CD14-positive monocyte (primary cell): Measurements from ENCODE around the gene ODR4. TPM values are rescaled to one million over a fixed set of nuclear protein-coding genes. Genes with fewer than 3 reads are reported as not detected.

ENCODE experiments used
- DNase-seq, 3 donors: peaks; one replicate each; pipeline ENCODE4 v3.0.0-alpha.2; 2011 to 2022
- H2AFZ ChIP-seq: 2 replicates; pipeline ENCODE4 v1.6.0; 2012; ENCODE audit warnings: mild to moderate bottlenecking, low read depth, low read length, inconsistent platforms; ENCODE audit not compliant: insufficient read depth, poor library complexity, severe bottlenecking
- H3K27ac ChIP-seq, 2 donors: 1 replicate in 1 of 2; 2 replicates in 1 of 2; pipeline ENCODE4 v1.5.1; 2012 to 2013; ENCODE audit warnings: low read length in 2 of 2, control low read depth in 1 of 2, inconsistent platforms in 1 of 2, low read depth in 1 of 2, mild to moderate bottlenecking in 1 of 2
- H3K27me3 ChIP-seq, 2 donors: one replicate each; pipeline versions ENCODE4 v1.6.0 to v1.6.1; 2011 to 2013; ENCODE audit warnings: low read length in 2 of 2; ENCODE audit not compliant: control insufficient read depth in 2 of 2, insufficient read depth in 2 of 2
- H3K36me3 ChIP-seq, 2 donors: replicated peaks in 1 of 2; 1 replicate in 1 of 2; 2 replicates in 1 of 2; pipeline versions ENCODE4 v1.5.1 to v1.6.1; 2012 to 2013; ENCODE audit warnings: low read length in 2 of 2, control low read depth in 1 of 2, inconsistent platforms in 1 of 2, mild to moderate bottlenecking in 1 of 2; ENCODE audit not compliant: insufficient read depth in 2 of 2, control insufficient read depth in 1 of 2
- H3K4me1 ChIP-seq, 2 donors: 1 replicate in 1 of 2; 2 replicates in 1 of 2; pipeline versions ENCODE4 v1.5.1 to v1.6.1; 2012 to 2013; ENCODE audit warnings: low read length in 2 of 2, control low read depth in 1 of 2, inconsistent platforms in 1 of 2, mild to moderate bottlenecking in 1 of 2, moderate library complexity in 1 of 2; ENCODE audit not compliant: insufficient read depth in 2 of 2, control insufficient read depth in 1 of 2
- H3K4me2 ChIP-seq: replicated peaks from 2 replicates; pipeline ENCODE3; 2012; ENCODE audit warnings: low read length, moderate library complexity, mild to moderate bottlenecking; ENCODE audit not compliant: poor library complexity, severe bottlenecking; ENCODE audit errors: extremely low read depth
- H3K4me3 ChIP-seq, 3 experiments: fragments of 200-600 bp in 1 of 3; sonication (generic) in 1 of 3; replicated peaks in 1 of 3; 1 replicate in 2 of 3; 2 replicates in 1 of 3; pipeline ENCODE4 v1.5.1; 2011 to 2013; ENCODE audit warnings: low read length in 3 of 3, mild to moderate bottlenecking in 3 of 3, control low read depth in 2 of 3, low read depth in 2 of 3, inconsistent platforms in 1 of 3, moderate library complexity in 1 of 3
- H3K79me2 ChIP-seq: 2 replicates; pipeline ENCODE4 v1.6.0; 2012; ENCODE audit warnings: mild to moderate bottlenecking, control low read depth, inconsistent platforms, low read length, moderate library complexity; ENCODE audit not compliant: insufficient read depth
- H3K9ac ChIP-seq: 2 replicates; pipeline ENCODE4 v1.6.0; 2017; ENCODE audit warnings: low read length, mild to moderate bottlenecking; ENCODE audit not compliant: insufficient read depth, poor library complexity, severe bottlenecking
- H3K9me3 ChIP-seq, 2 donors: replicated peaks in 1 of 2; 1 replicate in 1 of 2; 2 replicates in 1 of 2; pipeline versions ENCODE4 v1.5.1 to v1.6.1; 2012 to 2013; ENCODE audit warnings: low read length in 2 of 2, control low read depth in 1 of 2; ENCODE audit not compliant: control insufficient read depth in 1 of 2, insufficient read depth in 1 of 2
- H4K20me1 ChIP-seq: 2 replicates; pipeline ENCODE4 v1.6.0; 2012; ENCODE audit warnings: mild to moderate bottlenecking, low read length, control low read depth, moderate library complexity; ENCODE audit not compliant: insufficient read depth
- H3K27ac Mint-ChIP-seq, 7 donors: one replicate each; pipeline ENCODE4 v1.8.0; 2020; ENCODE audit warnings: mild to moderate bottlenecking in 7 of 7, mixed read lengths in 7 of 7, moderate library complexity in 6 of 7, inconsistent platforms in 2 of 7
- H3K27me3 Mint-ChIP-seq, 3 donors: one replicate each; pipeline ENCODE4 v1.8.0; 2021 to 2022; ENCODE audit warnings: low read depth in 3 of 3, mild to moderate bottlenecking in 3 of 3, mixed read lengths in 3 of 3, moderate library complexity in 3 of 3, inconsistent platforms in 1 of 3
- H3K36me3 Mint-ChIP-seq, 2 donors: one replicate each; pipeline ENCODE4 v1.8.0; 2020; ENCODE audit warnings: mixed read lengths in 2 of 2, inconsistent platforms in 1 of 2, mild to moderate bottlenecking in 1 of 2
- H3K4me1 Mint-ChIP-seq: one replicate; pipeline ENCODE4 v1.8.0; 2020; ENCODE audit warnings: mild to moderate bottlenecking, mixed read lengths
- H3K4me3 Mint-ChIP-seq, 2 donors: one replicate each; pipeline ENCODE4 v1.8.0; 2020; ENCODE audit warnings: mild to moderate bottlenecking in 2 of 2, mixed read lengths in 2 of 2, moderate library complexity in 1 of 2
- H3K9me3 Mint-ChIP-seq, 7 donors: one replicate each; pipeline ENCODE4 v1.8.0; 2020 to 2022; ENCODE audit warnings: mixed read lengths in 7 of 7, mild to moderate bottlenecking in 6 of 7, moderate library complexity in 6 of 7, inconsistent platforms in 2 of 7
- WGBS: methylation state at CpG from one replicate; pipeline ENCODE4 v1.1.5; 2013; ENCODE audit warnings: missing lambda C conversion rate; ENCODE audit not compliant: insufficient coverage; 5-methylcytosine and 5-hydroxymethylcytosine counted together
- intact Hi-C, 2 donors: fragments of 100-400 bp; cut with micrococcal nuclease; formaldehyde crosslinking; loops; one replicate each; pipeline versions ENCODE4 v1.15.0 to v1.15.1; 2023
- polyA plus RNA-seq, 3 donors: library from polyadenylated mRNA; depleted of rRNA in 1 of 3; unstranded in 2 of 3; stranded (reverse) in 1 of 3; fragments of 300-500 nt in 2 of 3; fragments of >200 nt in 1 of 3; fragmentation: Illumina TruSeq in 2 of 3; gene quantifications; 1 replicate in 2 of 3; 2 replicates in 1 of 3; pipeline ENCODE4 v1.2.3, GENCODE V29; 2012 to 2021
- TF ChIP-seq, protein P1 (sequence below): fragments of 200-600 bp; IDR thresholded peaks from one replicate; pipeline ENCODE4 v1.8.0; 2022; ENCODE audit warnings: antibody characterized with exemption, mild to moderate bottlenecking

ODR4 gene
- polyA plus RNA-seq, 3 donors, result 6.4 to 10.1 (median 9.7) TPM

GRCh38 chr1:186446152-186446551 lies 70.5 kb downstream of the ODR4 start:
- H3K9me3 ChIP-seq, result no peaks in the 10 kb centered on the region
- no CpG with 5 or more reads among the region's 4 CpGs for WGBS

GRCh38 chr1:186454981-186455380 lies 79.3 kb downstream of the ODR4 start:
- peaks cover 0 to 3% (median 0%) of the 10 kb centered on the region in 7 donors for H3K9me3 Mint-ChIP-seq
- no peaks in the 10 kb centered on the region for H3K27me3 Mint-ChIP-seq

More at GRCh38 chr1:186446152-186446551, 70.5 kb downstream of the ODR4 start:
- Histone ChIP-seq H3K79me2 (no peaks in the 10 kb centered on the region), H3K4me2 (no peak overlapping the region), H2AFZ (no peak overlapping the region), H3K4me1 (peaks cover 22 to 29% of the 10 kb centered on the region in 2 donors), H4K20me1 (no peaks in the 10 kb centered on the region), H3K36me3 (no peaks in the 10 kb centered on the region), H3K27me3 (no peaks in the 10 kb centered on the region), H3K4me3 (no peak overlapping the region), H3K9ac (no peak overlapping the region), H3K27ac (no peak overlapping the region)
- TF ChIP-seq, protein P1, sequence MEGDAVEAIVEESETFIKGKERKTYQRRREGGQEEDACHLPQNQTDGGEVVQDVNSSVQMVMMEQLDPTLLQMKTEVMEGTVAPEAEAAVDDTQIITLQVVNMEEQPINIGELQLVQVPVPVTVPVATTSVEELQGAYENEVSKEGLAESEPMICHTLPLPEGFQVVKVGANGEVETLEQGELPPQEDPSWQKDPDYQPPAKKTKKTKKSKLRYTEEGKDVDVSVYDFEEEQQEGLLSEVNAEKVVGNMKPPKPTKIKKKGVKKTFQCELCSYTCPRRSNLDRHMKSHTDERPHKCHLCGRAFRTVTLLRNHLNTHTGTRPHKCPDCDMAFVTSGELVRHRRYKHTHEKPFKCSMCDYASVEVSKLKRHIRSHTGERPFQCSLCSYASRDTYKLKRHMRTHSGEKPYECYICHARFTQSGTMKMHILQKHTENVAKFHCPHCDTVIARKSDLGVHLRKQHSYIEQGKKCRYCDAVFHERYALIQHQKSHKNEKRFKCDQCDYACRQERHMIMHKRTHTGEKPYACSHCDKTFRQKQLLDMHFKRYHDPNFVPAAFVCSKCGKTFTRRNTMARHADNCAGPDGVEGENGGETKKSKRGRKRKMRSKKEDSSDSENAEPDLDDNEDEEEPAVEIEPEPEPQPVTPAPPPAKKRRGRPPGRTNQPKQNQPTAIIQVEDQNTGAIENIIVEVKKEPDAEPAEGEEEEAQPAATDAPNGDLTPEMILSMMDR, result no peak
- intact Hi-C loops, result no loop called here
- no peak overlapping the region for H3K27ac Mint-ChIP-seq
- no peaks in the 10 kb centered on the region for H3K27me3 Mint-ChIP-seq
- no peaks in the 10 kb centered on the region for H3K9me3 Mint-ChIP-seq
- peaks cover 2 to 6% of the 10 kb centered on the region in 2 donors for H3K36me3 Mint-ChIP-seq
- peaks cover 32% of the 10 kb centered on the region for H3K4me1 Mint-ChIP-seq
- H3K4me3 Mint-ChIP-seq, result no peak overlapping the region
- DNase-seq, result no peak

More at GRCh38 chr1:186454981-186455380, 79.3 kb downstream of the ODR4 start:
- intact Hi-C loops, result no loop called here
- Histone ChIP-seq H3K36me3 (no peaks in the 10 kb centered on the region), H3K4me3 (no peak overlapping the region), H3K4me1 (peaks cover 8 to 18% of the 10 kb centered on the region in 2 donors), H4K20me1 (no peaks in the 10 kb centered on the region), H3K9me3 (no peaks in the 10 kb centered on the region), H3K27me3 (no peaks in the 10 kb centered on the region), H3K4me2 (no peak overlapping the region), H2AFZ (peak overlapping the region; percentile 43), H3K79me2 (no peaks in the 10 kb centered on the region), H3K9ac (no peak overlapping the region), H3K27ac (peak overlapping the region in 1 of 2 donors; percentile 0)
- peak in 1 of 3 donors; percentile 4 for DNase-seq
- TF ChIP-seq, protein P1, result no peak
- no CpG with 5 or more reads among the region's 3 CpGs for WGBS
- Mint-ChIP-seq H3K27ac (peak overlapping the region in 2 of 7 donors; percentile 43 to 46), H3K4me3 (no peak overlapping the region), H3K4me1 (peaks cover 18% of the 10 kb centered on the region), H3K36me3 (no peaks in the 10 kb centered on the region)
